ENCODE results near the gene KIF26B.

GRCh38 chr1:245418077-245418476 lies 263.3 kb downstream of the KIF26B start:
- TF ChIP-seq EZH2 (optimal IDR thresholded peaks at IDR 0.05; ENCODE audit: low read depth, low read length) = no peak
- no peak for TF ChIP-seq CTCF (IDR thresholded peaks at IDR 0.05; ENCODE audit: low read length)

Data from MM.1S (cell line).